ENCODE measurements around the gene SFMBT2.
"Not testable (repeated sequence)": the region's sequence is repeated elsewhere in the genome, so short reads cannot be mapped to it uniquely, and the experiment has no call there.

Gene SFMBT2

GRCh38 chr10:7206412-7207100 is 204.3 kb downstream of the SFMBT2 start:
- no peak for DNase-seq

- DNase-seq: no peak
Measured at GRCh38 chr10:7205656-7206055, 205.2 kb downstream of the SFMBT2 start.

- no peak for DNase-seq
Measured at GRCh38 chr10:7202793-7203355, 208.0 kb downstream of the SFMBT2 start.

GRCh38 chr10:7199152-7199760 is 211.6 kb downstream of the SFMBT2 start:
- no peak for DNase-seq

- DNase-seq: no peak
Measured at GRCh38 chr10:7196284-7196683, 214.6 kb downstream of the SFMBT2 start.

- DNase-seq: no peak
Measured at GRCh38 chr10:7195118-7195517, 215.7 kb downstream of the SFMBT2 start.

- DNase-seq: no peak
Measured at GRCh38 chr10:7194571-7194970, 216.3 kb downstream of the SFMBT2 start.

GRCh38 chr10:7193369-7193768 is 217.5 kb downstream of the SFMBT2 start:
- no peak for DNase-seq

GRCh38 chr10:7192831-7193361 is 217.9 kb downstream of the SFMBT2 start:
- DNase-seq: no peak

- DNase-seq: no peak
Measured at GRCh38 chr10:7192061-7192460, 218.8 kb downstream of the SFMBT2 start.

- not testable (repeated sequence) for DNase-seq
Measured at GRCh38 chr10:7190772-7191171, 220.1 kb downstream of the SFMBT2 start.

- DNase-seq: no peak
Measured at GRCh38 chr10:7189909-7190308, 220.9 kb downstream of the SFMBT2 start.

- no peak for DNase-seq
Measured at GRCh38 chr10:7188456-7189050, 222.3 kb downstream of the SFMBT2 start.

- DNase-seq: no peak
Measured at GRCh38 chr10:7186387-7187018, 224.3 kb downstream of the SFMBT2 start.

GRCh38 chr10:7185367-7185690 is 225.5 kb downstream of the SFMBT2 start:
- DNase-seq: no peak

- DNase-seq: no peak
Measured at GRCh38 chr10:7184660-7185366, 226.0 kb downstream of the SFMBT2 start.

GRCh38 chr10:7184116-7184515 is 226.7 kb downstream of the SFMBT2 start:
- DNase-seq: not testable (repeated sequence)

- not testable (repeated sequence) for DNase-seq
Measured at GRCh38 chr10:7182327-7182726, 228.5 kb downstream of the SFMBT2 start.

GRCh38 chr10:7181420-7181819 is 229.4 kb downstream of the SFMBT2 start:
- no peak for DNase-seq

- no peak for DNase-seq
Measured at GRCh38 chr10:7179536-7179935, 231.3 kb downstream of the SFMBT2 start.

GRCh38 chr10:7173948-7174347 is 236.9 kb downstream of the SFMBT2 start:
- no peak for DNase-seq

- no peak for DNase-seq
Measured at GRCh38 chr10:7171825-7172224, 239.0 kb downstream of the SFMBT2 start.

Data from NCI-H526 (cell line).